Activated B cell treated with CpG ODN at 0.5 μM for 24 hours (primary cell): ENCODE measurements around the gene ZNF324B. TPM values are rescaled to one million over a fixed set of nuclear protein-coding genes. Genes with fewer than 3 reads are reported as not detected.

ENCODE experiments used
- ATAC-seq: fragments of 200-7000 bp; cut with Tn5 transposase; one replicate; pipeline ENCODE4 v1.10.0; 2021; ENCODE audit warnings: low read depth, mild to moderate bottlenecking, moderate library complexity
- CTCF ChIA-PET: fragments of 350-600 bp; sonication (Branson Sonifier 250); formaldehyde crosslinking; loops from one replicate; lab custom pipeline; 2021; ENCODE audit warnings: antibody characterized with exemption; lab: Charles Lee
- POLR2A ChIA-PET: fragments of 350-600 bp; sonication (Branson Sonifier 250); formaldehyde crosslinking; loops from one replicate; lab custom pipeline; 2021; ENCODE audit warnings: antibody characterized with exemption; lab: Charles Lee
- DNase-seq: peaks from one replicate; pipeline ENCODE4 v3.0.0; 2022
- H3K27ac Mint-ChIP-seq: one replicate; pipeline ENCODE4 v1.8.0; 2020; ENCODE audit warnings: mixed read lengths
- H3K27me3 Mint-ChIP-seq: one replicate; pipeline ENCODE4 v1.8.0; 2021; ENCODE audit warnings: mixed read lengths
- H3K36me3 Mint-ChIP-seq: one replicate; pipeline ENCODE4 v1.8.0; 2021; ENCODE audit warnings: low read depth, mixed read lengths
- H3K4me1 Mint-ChIP-seq: one replicate; pipeline ENCODE4 v1.8.0; 2021; ENCODE audit warnings: mixed read lengths
- H3K4me3 Mint-ChIP-seq: one replicate; pipeline ENCODE4 v1.8.0; 2020; ENCODE audit warnings: mild to moderate bottlenecking, mixed read lengths
- H3K9me3 Mint-ChIP-seq: one replicate; pipeline ENCODE4 v1.8.0; 2020; ENCODE audit warnings: mixed read lengths
- intact Hi-C: fragments of 100-400 bp; cut with micrococcal nuclease; formaldehyde crosslinking; loops from one replicate; pipeline ENCODE4 v1.15.1; 2024
- total RNA-seq: library from RNA; stranded (reverse); gene quantifications from 2 replicates; pipeline ENCODE4 v1.2.3, GENCODE V29; 2022
- TF ChIP-seq, protein P1 (sequence below): fragments of 200-600 bp; IDR thresholded peaks from one replicate; pipeline ENCODE4 v1.8.0; 2022; ENCODE audit warnings: antibody characterized with exemption, mild to moderate bottlenecking

ZNF324B gene
- total RNA-seq, 1 donor from 2014 or later: 11.7 TPM

DNA sequence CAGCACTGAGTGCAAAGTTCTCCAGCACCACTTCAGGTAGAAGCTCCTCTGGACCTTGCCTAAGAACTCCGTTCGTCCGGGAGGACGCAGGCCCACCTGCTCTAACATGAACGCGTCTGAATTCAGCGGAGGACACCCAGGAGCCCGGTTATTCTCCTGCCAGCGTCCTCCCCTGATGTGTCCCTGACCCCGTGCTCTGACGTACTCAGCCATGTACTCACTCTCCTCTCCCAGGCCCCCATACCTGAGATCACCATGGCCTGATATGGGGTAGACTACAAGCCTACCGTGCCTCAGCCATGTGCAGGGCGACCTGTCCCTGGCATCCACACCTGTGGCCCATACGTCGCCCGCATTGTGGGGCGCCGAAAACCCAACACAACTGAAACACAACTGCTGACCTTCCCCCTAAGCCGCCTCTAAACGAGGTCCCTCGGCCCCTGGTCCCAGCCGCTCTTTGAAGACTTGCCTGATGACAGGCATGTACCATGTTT, 43.7 kb upstream of the ZNF324B start:
- POLR2A ChIA-PET: interaction anchor here (1.1 to 2.1 kb wide), 7 partner anchors 32 to 225 kb away, joined by 4 to 26 read pairs (median 6); partner anchors contain the start of genes ZBTB45, ZNF132, ZNF274 and ZNF324B
- Mint-ChIP-seq H3K9me3 (no peaks in the 10 kb centered on the region), H3K4me3 (peak overlapping the region; percentile 95), H3K27ac (peak overlapping the region; percentile 92), H3K27me3 (no peaks in the 10 kb centered on the region), H3K4me1 (peaks cover 32% of the 10 kb centered on the region), H3K36me3 (peaks cover 8% of the 10 kb centered on the region)
- no peak for ATAC-seq
- TF ChIP-seq, protein P1, sequence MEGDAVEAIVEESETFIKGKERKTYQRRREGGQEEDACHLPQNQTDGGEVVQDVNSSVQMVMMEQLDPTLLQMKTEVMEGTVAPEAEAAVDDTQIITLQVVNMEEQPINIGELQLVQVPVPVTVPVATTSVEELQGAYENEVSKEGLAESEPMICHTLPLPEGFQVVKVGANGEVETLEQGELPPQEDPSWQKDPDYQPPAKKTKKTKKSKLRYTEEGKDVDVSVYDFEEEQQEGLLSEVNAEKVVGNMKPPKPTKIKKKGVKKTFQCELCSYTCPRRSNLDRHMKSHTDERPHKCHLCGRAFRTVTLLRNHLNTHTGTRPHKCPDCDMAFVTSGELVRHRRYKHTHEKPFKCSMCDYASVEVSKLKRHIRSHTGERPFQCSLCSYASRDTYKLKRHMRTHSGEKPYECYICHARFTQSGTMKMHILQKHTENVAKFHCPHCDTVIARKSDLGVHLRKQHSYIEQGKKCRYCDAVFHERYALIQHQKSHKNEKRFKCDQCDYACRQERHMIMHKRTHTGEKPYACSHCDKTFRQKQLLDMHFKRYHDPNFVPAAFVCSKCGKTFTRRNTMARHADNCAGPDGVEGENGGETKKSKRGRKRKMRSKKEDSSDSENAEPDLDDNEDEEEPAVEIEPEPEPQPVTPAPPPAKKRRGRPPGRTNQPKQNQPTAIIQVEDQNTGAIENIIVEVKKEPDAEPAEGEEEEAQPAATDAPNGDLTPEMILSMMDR: no peak
- DNase-seq: no peak
- CTCF ChIA-PET: interaction anchor here (1.2 kb wide), 1 partner anchor 61 kb away, joined by 3 read pairs; no protein-coding TSS in a partner anchor
- intact Hi-C loops: loop anchor here (1.0 to 10.0 kb wide), 13 partner anchors 20 to 313 kb away; partner anchors contain the start of genes ERVK3-1, MZF1, RPS5 and ZBTB45

DNA sequence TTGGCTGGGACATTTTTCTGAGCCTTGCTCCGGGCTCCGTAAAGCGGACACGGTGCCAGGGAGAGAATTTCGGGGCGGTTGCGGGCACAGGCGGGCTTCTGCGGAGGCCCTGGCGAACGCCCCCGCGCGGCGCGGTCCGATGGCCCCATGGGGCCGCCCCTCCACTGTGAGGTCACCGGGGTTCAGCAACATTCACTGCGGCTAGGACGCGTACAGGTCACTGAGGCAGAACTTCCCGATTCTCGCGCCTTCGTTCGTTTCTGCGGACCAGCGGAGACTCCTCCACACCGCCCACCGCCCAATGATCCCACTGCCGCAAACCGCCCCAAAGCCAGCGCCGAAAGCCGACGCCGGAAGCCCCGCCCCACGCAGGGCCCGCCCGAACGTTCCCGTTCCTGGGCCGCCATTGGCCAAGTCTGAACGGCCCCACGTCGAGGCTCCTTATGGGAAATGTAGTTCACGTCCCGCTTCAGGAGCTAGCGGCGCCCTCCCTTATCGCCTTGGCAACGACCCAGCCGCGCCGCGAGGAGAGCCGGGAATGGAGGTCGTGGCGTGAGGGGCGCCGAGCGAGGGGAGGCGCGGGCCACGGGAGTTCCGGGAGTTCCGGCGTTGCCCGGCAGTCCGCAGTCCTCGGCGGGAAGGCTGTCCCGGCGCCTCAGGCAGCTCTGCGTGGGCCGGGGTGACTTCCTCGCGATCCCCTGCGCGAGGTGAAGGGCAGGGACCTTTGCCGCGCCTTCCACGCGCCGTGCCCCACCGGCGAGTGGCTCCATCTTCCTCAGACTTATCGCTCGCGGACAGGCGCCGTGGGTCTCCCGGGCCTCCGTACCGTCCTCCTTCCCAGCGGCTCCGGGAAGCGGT, 43.0 kb upstream of the ZNF324B start, which contains the start of gene ZNF584:
Gene ZNF584, plus strand, starts transcription at position 498 of the 858 bp plus-strand sequence. CDS start 499 bp downstream, outside the sequence.
- ChIA-PET POLR2A (interaction anchor here (0.6 to 2.1 kb wide), 17 partner anchors 22 to 1019 kb away, joined by 3 to 26 read pairs (median 4); partner anchors contain the start of genes CHMP2A, RPS5, TRIM28 and ZBTB45), CTCF (interaction anchor here (1.2 kb wide), 1 partner anchor 60 kb away, joined by 3 read pairs; no protein-coding TSS in a partner anchor)
- ATAC-seq (peak; percentile 95), DNase-seq (peak; percentile 93)
- intact Hi-C loops: loop anchor here (1.0 to 10.0 kb wide), 13 partner anchors 21 to 314 kb away; partner anchors contain the start of genes ERVK3-1, MZF1, RPS5 and ZBTB45
- H3K4me1 Mint-ChIP-seq: peaks cover 32% of the 10 kb centered on the region
- no peaks in the 10 kb centered on the region for H3K9me3 Mint-ChIP-seq
- TF ChIP-seq, protein P1: no peak
- peak within 1 kb of the TSS; percentile 95 for H3K4me3 Mint-ChIP-seq
- peaks cover 10% of the 10 kb centered on the region for H3K36me3 Mint-ChIP-seq
- peak within 1 kb of the TSS; percentile 92 for H3K27ac Mint-ChIP-seq
- H3K27me3 Mint-ChIP-seq: no peaks in the 10 kb centered on the region

GRCh38 chr19:58409010-58409790, 42.2 kb upstream of the ZNF324B start:
- Mint-ChIP-seq H3K27me3 (no peaks in the 10 kb centered on the region), H3K4me3 (peak overlapping the region; percentile 95), H3K9me3 (no peaks in the 10 kb centered on the region), H3K4me1 (peaks cover 32% of the 10 kb centered on the region), H3K27ac (peak overlapping the region; percentile 50), H3K36me3 (peaks cover 10% of the 10 kb centered on the region)
- ATAC-seq (no peak), DNase-seq (no peak)
- POLR2A ChIA-PET: interaction anchor here (0.6 to 2.1 kb wide), 18 partner anchors 22 to 1020 kb away, joined by 3 to 26 read pairs (median 4); partner anchors contain the start of genes CHMP2A, RPS5, TRIM28 and ZBTB45
- CTCF ChIA-PET: no interaction called here
- TF ChIP-seq, protein P1: no peak
- intact Hi-C loops: loop anchor here (10.0 kb wide), 1 partner anchor 314 kb away; the partner anchor contains the start of gene ZSCAN18

DNA sequence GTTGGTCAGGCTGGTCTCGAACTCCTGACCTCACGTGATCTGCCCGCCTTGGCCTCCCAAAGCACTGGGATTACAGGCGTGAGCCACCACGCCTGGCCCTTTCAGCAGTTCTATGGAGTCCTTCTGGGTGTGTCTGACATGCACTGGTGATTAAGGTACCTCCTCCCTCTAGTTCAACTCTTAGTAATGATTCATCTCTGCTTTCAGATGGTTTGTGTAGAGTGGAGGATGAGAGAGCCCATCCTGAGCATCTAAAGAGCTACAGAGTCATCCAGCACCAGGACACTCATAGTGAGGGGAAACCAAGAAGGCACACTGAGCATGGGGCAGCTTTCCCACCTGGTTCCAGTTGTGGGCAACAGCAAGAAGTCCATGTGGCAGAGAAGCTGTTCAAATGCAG, 34.8 kb upstream of the ZNF324B start:
- Mint-ChIP-seq H3K4me1 (no peaks in the 10 kb centered on the region), H3K27ac (no peak overlapping the region), H3K9me3 (no peaks in the 10 kb centered on the region), H3K27me3 (no peaks in the 10 kb centered on the region), H3K4me3 (no peak overlapping the region), H3K36me3 (peaks cover 38% of the 10 kb centered on the region)
- ATAC-seq: no peak
- TF ChIP-seq, protein P1: no peak
- no peak for DNase-seq
- intact Hi-C loops: no loop called here
- POLR2A ChIA-PET: interaction anchor here (0.6 to 1.2 kb wide), 2 partner anchors 24 to 35 kb away, joined by 3 to 6 read pairs; partner anchors contain the start of genes ZNF132 and ZNF324B
- CTCF ChIA-PET: no interaction called here
